Gastroesophageal sphincter (tissue), 3 donors: ENCODE measurements around the gene RB1.

Source experiments
- CTCF ChIP-seq, 4 experiments: fragments of 200-600 bp in 2 of 4; fragments of 450-650 bp in 2 of 4; sonication (generic) in 1 of 4; IDR thresholded peaks; one replicate each; pipeline ENCODE4 v1.5.1; 2017 to 2019; ENCODE audit warnings: antibody characterized with exemption in 4 of 4, mild to moderate bottlenecking in 2 of 4, moderate library complexity in 2 of 4
- EP300 ChIP-seq: sonication (generic); formaldehyde crosslinking; IDR thresholded peaks from one replicate; pipeline ENCODE4 v1.6.1; 2017; ENCODE audit warnings: antibody characterized with exemption, mild to moderate bottlenecking
- POLR2A ChIP-seq, 2 donors: fragments of 450-650 bp; IDR thresholded peaks; one replicate each; pipeline ENCODE4 v1.6.1; 2017; ENCODE audit warnings: antibody characterized with exemption in 2 of 2, mild to moderate bottlenecking in 2 of 2, moderate library complexity in 1 of 2
- POLR2AphosphoS5 ChIP-seq: sonication (generic); formaldehyde crosslinking; IDR thresholded peaks from one replicate; pipeline ENCODE4 v1.6.1; 2017; ENCODE audit warnings: antibody characterized with exemption

- peak; percentile 28 to 56 (median 42) for TF ChIP-seq CTCF (IDR thresholded peaks at IDR 0.05)
- TF ChIP-seq POLR2AphosphoS5 = no peak
- no peak for TF ChIP-seq EP300
- TF ChIP-seq POLR2A (IDR thresholded peaks at IDR 0.05) = no peak
Observed at GRCh38 chr13:48334534-48335127, 31.1 kb downstream of the RB1 start.
